Measurements from ENCODE around the gene RAB11FIP4. TPM values are rescaled to one million over a fixed set of nuclear protein-coding genes. Genes with fewer than 3 reads are reported as not detected.

Gene RAB11FIP4
- total and polyA plus RNA-seq, 2 experiments from 2014 or later = 0.22 to 0.40 TPM

GRCh38 chr17:31499771-31500554 is 108.5 kb downstream of the RAB11FIP4 start:
- TF ChIP-seq EZH2 (IDR thresholded peaks at IDR 0.05; ENCODE audit: insufficient read depth, poor library complexity, severe bottlenecking) (no peak), EZH2phosphoT487 (IDR thresholded peaks at IDR 0.05; ENCODE audit: insufficient read depth, low read depth) (no peak)
- H3K4me1 ChIP-seq (ENCODE audit: insufficient read depth) = peaks cover 12% of the 10 kb centered on the region
- no peaks in the 10 kb centered on the region for H3K36me3 ChIP-seq (ENCODE audit: low read depth)
- no peaks in the 10 kb centered on the region for H3K9me3 ChIP-seq (ENCODE audit: low read depth)
- peak overlapping the region; percentile 38 for H3K4me2 ChIP-seq (ENCODE audit: unreplicated experiment)
- in situ Hi-C loops (cut with MboI) = no loop called here
- H3K4me3 ChIP-seq = no peak overlapping the region
- no peaks in the 10 kb centered on the region for H4K20me1 ChIP-seq (ENCODE audit: insufficient read depth)
- H2AFZ ChIP-seq = peak overlapping the region; percentile 13; the same call in 1 of the 2 replicates
- DNase-seq = peak; percentile 63
- H3K9ac ChIP-seq = peak overlapping the region; percentile 5; the same call in 1 of the 2 replicates
- 5 to 9% methylated on average over 11 of the region's 11 CpGs for WGBS, 2 experiments (ENCODE audit: low coverage in 1 of 2, low lambda C conversion rate in 2 of 2, missing lambda C conversion rate in 2 of 2)
- H3K79me2 ChIP-seq (ENCODE audit: insufficient read depth) = no peaks in the 10 kb centered on the region
- no peak overlapping the region for H3K27ac ChIP-seq
- no peaks in the 10 kb centered on the region for H3K9me2 ChIP-seq (ENCODE audit: insufficient read depth)
- peaks cover 8% of the 10 kb centered on the region; the same call in 1 of the 2 replicates for H3F3A ChIP-seq (ENCODE audit: insufficient read depth)
- H3K27me3 ChIP-seq (replicated peaks; ENCODE audit: insufficient read depth) = peaks cover 39% of the 10 kb centered on the region

- no peaks in the 10 kb centered on the region for H3K36me3 ChIP-seq (ENCODE audit: low read depth)
- no peaks in the 10 kb centered on the region for H4K20me1 ChIP-seq (ENCODE audit: insufficient read depth)
- in situ Hi-C loops (cut with MboI) = no loop called here
- DNase-seq = no peak
- no peaks in the 10 kb centered on the region for H3F3A ChIP-seq (ENCODE audit: insufficient read depth)
- H3K4me1 ChIP-seq (ENCODE audit: insufficient read depth) = no peaks in the 10 kb centered on the region; the same call in 1 of the 2 replicates
- H3K9me2 ChIP-seq (ENCODE audit: insufficient read depth) = no peaks in the 10 kb centered on the region
- WGBS, 2 experiments (ENCODE audit: low coverage in 1 of 2, low lambda C conversion rate in 2 of 2, missing lambda C conversion rate in 2 of 2) = 71 to 75% methylated on average over 1 of the region's 1 CpG
- no peak overlapping the region for H3K4me3 ChIP-seq
- H3K9ac ChIP-seq = no peak overlapping the region
- no peak overlapping the region for H3K27ac ChIP-seq
- H3K79me2 ChIP-seq (ENCODE audit: insufficient read depth) = no peaks in the 10 kb centered on the region
- TF ChIP-seq EZH2 (IDR thresholded peaks at IDR 0.05; ENCODE audit: insufficient read depth, poor library complexity, severe bottlenecking) (no peak), EZH2phosphoT487 (IDR thresholded peaks at IDR 0.05; ENCODE audit: insufficient read depth, low read depth) (no peak)
- no peak overlapping the region for H2AFZ ChIP-seq
- H3K4me2 ChIP-seq (ENCODE audit: unreplicated experiment) = no peak overlapping the region
- no peaks in the 10 kb centered on the region for H3K9me3 ChIP-seq (ENCODE audit: low read depth)
- H3K27me3 ChIP-seq (replicated peaks; ENCODE audit: insufficient read depth) = peaks cover 12% of the 10 kb centered on the region; the same call in 1 of the 2 replicates
Observed at GRCh38 chr17:31506517-31506916, 115.0 kb downstream of the RAB11FIP4 start.

GRCh38 chr17:31508288-31509094 is 117.0 kb downstream of the RAB11FIP4 start:
- no peaks in the 10 kb centered on the region for H4K20me1 ChIP-seq (ENCODE audit: insufficient read depth)
- no peak overlapping the region for H3K4me3 ChIP-seq
- no peak overlapping the region for H3K4me2 ChIP-seq (ENCODE audit: unreplicated experiment)
- H2AFZ ChIP-seq = no peak overlapping the region; the same call in 1 of the 2 replicates
- peak; percentile 29 for DNase-seq
- no peak overlapping the region for H3K9ac ChIP-seq
- no peaks in the 10 kb centered on the region for H3K79me2 ChIP-seq (ENCODE audit: insufficient read depth)
- no peaks in the 10 kb centered on the region; the same call in 1 of the 2 replicates for H3K4me1 ChIP-seq (ENCODE audit: insufficient read depth)
- peaks cover 9% of the 10 kb centered on the region; the same call in 1 of the 2 replicates for H3K27me3 ChIP-seq (replicated peaks; ENCODE audit: insufficient read depth)
- TF ChIP-seq EZH2 (IDR thresholded peaks at IDR 0.05; ENCODE audit: insufficient read depth, poor library complexity, severe bottlenecking) (no peak), EZH2phosphoT487 (IDR thresholded peaks at IDR 0.05; ENCODE audit: insufficient read depth, low read depth) (no peak)
- no peaks in the 10 kb centered on the region for H3K9me3 ChIP-seq (ENCODE audit: low read depth)
- H3F3A ChIP-seq (ENCODE audit: insufficient read depth) = no peaks in the 10 kb centered on the region
- in situ Hi-C loops (cut with MboI) = no loop called here
- no peaks in the 10 kb centered on the region for H3K9me2 ChIP-seq (ENCODE audit: insufficient read depth)
- no peaks in the 10 kb centered on the region for H3K36me3 ChIP-seq (ENCODE audit: low read depth)
- WGBS, 2 experiments (ENCODE audit: low coverage in 1 of 2, low lambda C conversion rate in 2 of 2, missing lambda C conversion rate in 2 of 2) = 60 to 65% methylated on average over 13 of the region's 13 CpGs
- H3K27ac ChIP-seq = no peak overlapping the region

GRCh38 chr17:31509095-31509804 is 117.8 kb downstream of the RAB11FIP4 start:
- H3K4me2 ChIP-seq (ENCODE audit: unreplicated experiment) = no peak overlapping the region

More at GRCh38 chr17:31509095-31509804, 117.8 kb downstream of the RAB11FIP4 start:
- no peaks in the 10 kb centered on the region for H3K9me2 ChIP-seq (ENCODE audit: insufficient read depth)
- peaks cover 5% of the 10 kb centered on the region; the same call in 1 of the 2 replicates for H3K27me3 ChIP-seq (replicated peaks; ENCODE audit: insufficient read depth)
- in situ Hi-C loops (cut with MboI) = no loop called here
- H3K4me1 ChIP-seq (ENCODE audit: insufficient read depth) = no peaks in the 10 kb centered on the region; the same call in 1 of the 2 replicates
- H3F3A ChIP-seq (ENCODE audit: insufficient read depth) = no peaks in the 10 kb centered on the region
- H2AFZ ChIP-seq = no peak overlapping the region
- H3K9me3 ChIP-seq (ENCODE audit: low read depth) = no peaks in the 10 kb centered on the region
- WGBS, 2 experiments (ENCODE audit: low coverage in 1 of 2, low lambda C conversion rate in 2 of 2, missing lambda C conversion rate in 2 of 2) = 75 to 79% methylated on average over 13 of the region's 13 CpGs
- no peaks in the 10 kb centered on the region for H4K20me1 ChIP-seq (ENCODE audit: insufficient read depth)
- no peaks in the 10 kb centered on the region for H3K79me2 ChIP-seq (ENCODE audit: insufficient read depth)
- no peak for DNase-seq
- no peak overlapping the region for H3K27ac ChIP-seq
- no peak overlapping the region for H3K9ac ChIP-seq
- no peak overlapping the region for H3K4me3 ChIP-seq
- TF ChIP-seq EZH2phosphoT487 (IDR thresholded peaks at IDR 0.05; ENCODE audit: insufficient read depth, low read depth) = no peak
- no peak for TF ChIP-seq EZH2 (IDR thresholded peaks at IDR 0.05; ENCODE audit: insufficient read depth, poor library complexity, severe bottlenecking)
- no peaks in the 10 kb centered on the region for H3K36me3 ChIP-seq (ENCODE audit: low read depth)
